PC-3 (cell line): ENCODE measurements around the gene A3GALT2. TPM values are rescaled to one million over a fixed set of nuclear protein-coding genes. Genes with fewer than 3 reads are reported as not detected.
A peak's percentile ranks its signal among the peaks of the same experiment; 100 is the strongest.

Experiments
- ATAC-seq: fragments of 200-7000 bp; cut with Tn5 transposase; 2 replicates; pipeline ENCODE4 v1.9.1; 2020; ENCODE audit warnings: mild to moderate bottlenecking, moderate library complexity
- BruUV-seq: library from RNA; stranded (reverse); fragments of 400-500 nt; replicated peaks from 2 replicates; lab custom pipeline; 2021; lab: Mats Ljungman, UMichigan
- CTCF ChIA-PET: fragments of 300-600 bp; sonication (Branson Sonifier 250); formaldehyde crosslinking; loops from one replicate; lab custom pipeline; 2022; ENCODE audit warnings: antibody characterized with exemption; lab: Charles Lee
- POLR2A ChIA-PET: fragments of 300-600 bp; sonication (Branson Sonifier 250); formaldehyde crosslinking; loops from one replicate; lab custom pipeline; 2022; ENCODE audit warnings: antibody characterized with exemption; ENCODE audit not compliant: unreplicated experiment; lab: Charles Lee
- DNase-seq: peaks from one replicate; pipeline ENCODE4 v3.0.0-alpha.2; 2015
- H2AFZ ChIP-seq: fragments of 300-600 bp; sonication (generic); 2 replicates; pipeline ENCODE4 v1.6.0; 2016; ENCODE audit warnings: antibody characterized with exemption, low read length
- H3F3A ChIP-seq: fragments of 300-600 bp; sonication (generic); one replicate; pipeline ENCODE4 v1.6.0; 2017; ENCODE audit warnings: antibody characterized with exemption, low read length, control low read depth, mild to moderate bottlenecking; ENCODE audit not compliant: unreplicated experiment
- H3K27ac ChIP-seq: fragments of 300-600 bp; sonication (generic); 2 replicates; pipeline ENCODE4 v1.5.1; 2016; ENCODE audit warnings: mild to moderate bottlenecking, low read length
- H3K27me3 ChIP-seq: fragments of 300-600 bp; sonication (generic); 2 replicates; pipeline ENCODE4 v1.6.1; 2016; ENCODE audit warnings: low read length, mixed read lengths
- H3K36me3 ChIP-seq: fragments of 300-600 bp; sonication (generic); 2 replicates; pipeline ENCODE4 v1.6.1; 2016; ENCODE audit warnings: low read depth, mixed run types, low read length, mixed read lengths
- H3K4me1 ChIP-seq: fragments of 300-600 bp; sonication (generic); 2 replicates; pipeline ENCODE4 v1.5.1; 2016; ENCODE audit warnings: low read length; ENCODE audit not compliant: insufficient read depth
- H3K4me2 ChIP-seq: fragments of 300-600 bp; sonication (generic); 2 replicates; pipeline ENCODE4 v1.6.0; 2016; ENCODE audit warnings: low read length
- H3K4me3 ChIP-seq: fragments of 300-600 bp; sonication (generic); 2 replicates; pipeline ENCODE4 v1.5.1; 2016; ENCODE audit warnings: mild to moderate bottlenecking, low read length, mixed read lengths
- H3K79me2 ChIP-seq: fragments of 300-600 bp; sonication (generic); 2 replicates; pipeline ENCODE4 v1.6.1; 2017; ENCODE audit warnings: low read length, mixed read lengths
- H3K9ac ChIP-seq: fragments of 300-600 bp; sonication (generic); 2 replicates; pipeline ENCODE4 v1.6.0; 2016; ENCODE audit warnings: mild to moderate bottlenecking, low read length
- H3K9me2 ChIP-seq: fragments of 300-600 bp; sonication (generic); replicated peaks from 2 replicates; pipeline ENCODE4 v1.6.1; 2016; ENCODE audit warnings: mixed run types, low read length, mixed read lengths
- H3K9me3 ChIP-seq: fragments of 300-600 bp; sonication (generic); 2 replicates; pipeline ENCODE4 v1.6.1; 2016; ENCODE audit warnings: low read length, mixed read lengths
- H4K20me1 ChIP-seq: fragments of 300-600 bp; sonication (generic); 2 replicates; pipeline ENCODE4 v1.6.1; 2016; ENCODE audit warnings: low read length, mixed read lengths
- CTCF ChIP-seq: fragments of 300-600 bp; sonication (generic); conservative IDR thresholded peaks from 2 replicates; pipeline ENCODE4 v1.5.1; 2017; ENCODE audit warnings: antibody characterized with exemption, low read depth, mild to moderate bottlenecking, low read length
- EZH2 ChIP-seq: fragments of 300-600 bp; sonication (generic); IDR thresholded peaks from one replicate; pipeline ENCODE4 v1.6.1; 2017; ENCODE audit warnings: antibody characterized with exemption, mild to moderate bottlenecking, low read length; ENCODE audit not compliant: unreplicated experiment
- EZH2phosphoT487 ChIP-seq: fragments of 300-600 bp; sonication (generic); IDR thresholded peaks from 2 replicates; pipeline ENCODE4 v1.6.1; 2018; ENCODE audit warnings: mild to moderate bottlenecking, antibody characterized with exemption, low read length, borderline replicate concordance
- intact Hi-C: fragments of 100-400 bp; cut with micrococcal nuclease; formaldehyde crosslinking; loops from 2 replicates; pipeline ENCODE4 v1.9.0; 2023
- total RNA-seq: library from RNA; depleted of rRNA; stranded (reverse); fragments of >200 nt; gene quantifications from 2 replicates; pipeline ENCODE4 v1.2.3, GENCODE V29; 2014

Gene A3GALT2
- total RNA-seq, 1 experiment from 2014 or later, result not detected

GRCh38 chr1:33344896-33345560 is 24.1 kb upstream of the A3GALT2 start:
- no TSS peak for BruUV-seq
- Histone ChIP-seq H3K27me3 (no peaks in the 10 kb centered on the region), H4K20me1 (peaks cover 60% of the 10 kb centered on the region), H3K9me3 (no peaks in the 10 kb centered on the region), H3K9me2 (no peaks in the 10 kb centered on the region), H3K4me1 (peaks cover 75% of the 10 kb centered on the region), H3K36me3 (peaks cover 63% of the 10 kb centered on the region), H3K4me2 (peak overlapping the region; percentile 90), H3F3A (no peaks in the 10 kb centered on the region), H3K9ac (0 out of 2 replicates have a peak overlapping the region, but pooled peaks have one; percentile 2), H3K4me3 (peak overlapping the region; percentile 97; the same call in 1 of the 2 replicates), H2AFZ (no peak overlapping the region), H3K79me2 (peaks cover 95% of the 10 kb centered on the region), H3K27ac (peak overlapping the region; percentile 94; the same call in 1 of the 2 replicates)
- CTCF ChIA-PET, result no interaction called here
- no peak for DNase-seq
- TF ChIP-seq EZH2 (no peak), CTCF (no peak), EZH2phosphoT487 (no peak)
- no peak for ATAC-seq
- intact Hi-C loops, result no loop called here
- POLR2A ChIA-PET, result no interaction called here

- ChIA-PET CTCF (no interaction called here), POLR2A (no interaction called here)
- DNase-seq, result no peak
- H4K20me1 ChIP-seq, result peaks cover 70% of the 10 kb centered on the region
- H3K79me2 ChIP-seq, result peaks cover 100% of the 10 kb centered on the region
- no peak for ATAC-seq
- BruUV-seq, result no TSS peak
- peak overlapping the region; percentile 90; the same call in 1 of the 2 replicates for H3K4me2 ChIP-seq
- intact Hi-C loops, result no loop called here
- no peak overlapping the region for H3K4me3 ChIP-seq
- H3F3A ChIP-seq, result no peaks in the 10 kb centered on the region
- peaks cover 86% of the 10 kb centered on the region for H3K4me1 ChIP-seq
- H3K9me2 ChIP-seq, result no peaks in the 10 kb centered on the region
- no peaks in the 10 kb centered on the region for H3K9me3 ChIP-seq
- no peak overlapping the region for H2AFZ ChIP-seq
- H3K27ac ChIP-seq, result peak overlapping the region; percentile 71; the same call in 1 of the 2 replicates
- no peak for TF ChIP-seq EZH2
- no peak for TF ChIP-seq CTCF
- TF ChIP-seq EZH2phosphoT487, result no peak
- peaks cover 70% of the 10 kb centered on the region for H3K36me3 ChIP-seq
- H3K9ac ChIP-seq, result no peak overlapping the region
- H3K27me3 ChIP-seq, result no peaks in the 10 kb centered on the region
Observed at GRCh38 chr1:33343539-33343938, 22.6 kb upstream of the A3GALT2 start.
